Ovary (tissue), 9 donors: Measurements from ENCODE around the gene LILRA1. TPM values are rescaled to one million over a fixed set of nuclear protein-coding genes. Genes with fewer than 3 reads are reported as not detected.

Experiments used
- DNase-seq, 5 donors: peaks; one replicate each; pipeline ENCODE4 v3.0.0-alpha.2; 2019 to 2020
- H3K27ac ChIP-seq, 2 donors: fragments of 200-600 bp; one replicate each; pipeline versions ENCODE4 v1.5.1 to v1.8.0; 2019 to 2022
- H3K27me3 ChIP-seq: fragments of 200-600 bp; one replicate; pipeline ENCODE4 v1.8.0; 2022
- H3K36me3 ChIP-seq: fragments of 200-600 bp; sonication (generic); one replicate; pipeline ENCODE4 v1.5.1; 2019
- H3K4me1 ChIP-seq: one replicate; pipeline ENCODE4 v1.8.1; 2013; ENCODE audit warnings: mild to moderate bottlenecking, moderate library complexity; ENCODE audit not compliant: insufficient read depth
- H3K4me3 ChIP-seq: fragments of 200-600 bp; sonication (generic); one replicate; pipeline ENCODE4 v1.5.1; 2017
- H3K9me3 ChIP-seq, 2 donors: fragments of 200-600 bp in 1 of 2; sonication (generic) in 1 of 2; one replicate each; pipeline versions ENCODE4 v1.5.1 to v1.8.1; 2013 to 2019; ENCODE audit warnings: mild to moderate bottlenecking in 1 of 2, moderate library complexity in 1 of 2
- CTCF ChIP-seq, 3 donors: fragments of 450-650 bp in 2 of 3; fragments of 200-600 bp in 1 of 3; IDR thresholded peaks; one replicate each; pipeline versions ENCODE4 v1.5.1 to v1.8.0; 2016 to 2022; ENCODE audit warnings: antibody characterized with exemption in 3 of 3, mild to moderate bottlenecking in 1 of 3
- EP300 ChIP-seq: sonication (generic); formaldehyde crosslinking; IDR thresholded peaks from one replicate; pipeline ENCODE4 v1.6.1; 2017; ENCODE audit warnings: antibody characterized with exemption
- POLR2A ChIP-seq: fragments of 450-650 bp; IDR thresholded peaks from one replicate; pipeline ENCODE4 v1.6.1; 2017; ENCODE audit warnings: antibody characterized with exemption, mild to moderate bottlenecking, moderate library complexity
- WGBS, 3 donors: extraction: QIAGEN DNeasy Blood & Tissue Kit in 1 of 3; methylation state at CpG; one replicate each; pipeline versions ENCODE4 v1.1.5 to v1.1.7; 2013 to 2017; 5-methylcytosine and 5-hydroxymethylcytosine counted together
- intact Hi-C, 4 donors: fragments of 100-400 bp; cut with DNase I; formaldehyde crosslinking; loops; one replicate each; pipeline versions ENCODE4 v1.11.0 to v1.15.1; 2022 to 2023
- polyA plus RNA-seq, 2 donors: library from polyadenylated mRNA; stranded (reverse); fragments of 200-250 nt in 1 of 2; fragments of 350-450 nt in 1 of 2; fragmentation: Illumina TruSeq in 1 of 2; extraction: RNeasy Lipid Tissue Mini Kit (QIAGEN cat#74804) in 1 of 2; gene quantifications; one replicate each; pipeline ENCODE4 v1.2.3, GENCODE V29; 2013 to 2014
- total RNA-seq, 7 donors: library from RNA; depleted of rRNA in 2 of 7; stranded (reverse); fragments of >200 nt in 2 of 7; fragmentation: NEBNext Ultra II Directional in 3 of 7; extraction: Animal tissue kit (Norgen Biotek cat#: 25700) in 3 of 7; gene quantifications; one replicate each; pipeline versions ENCODE4 v1.1.0 to v1.2.4, GENCODE V29; 2016 to 2023
- donor health status: DM: no; HTN: no; CAD: no; lungs with moderate emphysema.
- donor health status: DM: no; HTN: no; CAD: no.
- donor health status: Bipolar disorder and iron deficiency.
- donor health status: DM: yes; HTN: yes; CAD: no.
- donor health status: DM: no; HTN: no; CAD: no.
- donor health status: DM: yes; HTN: yes; CAD: no.

LILRA1 gene
- total and polyA plus RNA-seq, 9 donors, result 0.15 to 3.1 (median 0.36) TPM

- Histone ChIP-seq H3K27ac (no peak overlapping the region), H3K27me3 (no peaks in the 10 kb centered on the region), H3K36me3 (no peaks in the 10 kb centered on the region), H3K4me1 (no peaks in the 10 kb centered on the region), H3K9me3 (no peaks in the 10 kb centered on the region), H3K4me3 (no peak overlapping the region)
- no peak for DNase-seq
- 75 to 82% (median 80%) methylated on average over 22 of the region's 22 CpGs for WGBS, 3 donors
- intact Hi-C loops, result no loop called here
- TF ChIP-seq EP300, result no peak
- no peak for TF ChIP-seq CTCF (IDR thresholded peaks at IDR 0.05)
These were observed 41.2 kb upstream of the LILRA1 start for GRCh38 chr19:54551950-54552912.

GRCh38 chr19:54552913-54553310, 40.5 kb upstream of the LILRA1 start:
- no peak for TF ChIP-seq EP300
- no peak for TF ChIP-seq CTCF (IDR thresholded peaks at IDR 0.05)
- TF ChIP-seq POLR2A, result no peak
- Histone ChIP-seq H3K27me3 (no peaks in the 10 kb centered on the region), H3K4me3 (no peak overlapping the region), H3K9me3 (no peaks in the 10 kb centered on the region), H3K36me3 (no peaks in the 10 kb centered on the region), H3K27ac (no peak overlapping the region), H3K4me1 (no peaks in the 10 kb centered on the region)
- DNase-seq, result no peak
- intact Hi-C loops, result no loop called here
- WGBS, 3 donors, result 80 to 88% (median 83%) methylated on average over 15 of the region's 15 CpGs

- no peak for TF ChIP-seq POLR2A
- no peak for TF ChIP-seq CTCF (IDR thresholded peaks at IDR 0.05)
- no peak for TF ChIP-seq EP300
- no peaks in the 10 kb centered on the region for H3K4me1 ChIP-seq
- H3K9me3 ChIP-seq, result no peaks in the 10 kb centered on the region
- no peaks in the 10 kb centered on the region for H3K27me3 ChIP-seq
- H3K27ac ChIP-seq, result no peak overlapping the region
- WGBS, 3 donors, result 60 to 88% (median 86%) methylated on average over 10 of the region's 10 CpGs
- no peaks in the 10 kb centered on the region for H3K36me3 ChIP-seq
- intact Hi-C loops, result no loop called here
- DNase-seq, result no peak
- no peak overlapping the region for H3K4me3 ChIP-seq
These were observed 39.4 kb upstream of the LILRA1 start for GRCh38 chr19:54554006-54554405.

GRCh38 chr19:54554896-54555295, 38.5 kb upstream of the LILRA1 start:
- Histone ChIP-seq H3K36me3 (no peaks in the 10 kb centered on the region), H3K27ac (no peak overlapping the region), H3K4me1 (no peaks in the 10 kb centered on the region), H3K27me3 (no peaks in the 10 kb centered on the region), H3K4me3 (no peak overlapping the region), H3K9me3 (no peaks in the 10 kb centered on the region)
- no peak for DNase-seq
- intact Hi-C loops, result no loop called here
- TF ChIP-seq EP300 (no peak), POLR2A (no peak), CTCF (IDR thresholded peaks at IDR 0.05) (no peak)
- WGBS, 3 donors, result 84 to 93% (median 89%) methylated on average over 16 of the region's 16 CpGs
